Measurements from ENCODE around the gene ARPIN. TPM values are rescaled to one million over a fixed set of nuclear protein-coding genes. Genes with fewer than 3 reads are reported as not detected.

ARPIN gene
- polyA plus RNA-seq, 2 of the 4 experiments (the other 2 are of a cell fraction), result 17.2 to 20.3 TPM

DNA sequence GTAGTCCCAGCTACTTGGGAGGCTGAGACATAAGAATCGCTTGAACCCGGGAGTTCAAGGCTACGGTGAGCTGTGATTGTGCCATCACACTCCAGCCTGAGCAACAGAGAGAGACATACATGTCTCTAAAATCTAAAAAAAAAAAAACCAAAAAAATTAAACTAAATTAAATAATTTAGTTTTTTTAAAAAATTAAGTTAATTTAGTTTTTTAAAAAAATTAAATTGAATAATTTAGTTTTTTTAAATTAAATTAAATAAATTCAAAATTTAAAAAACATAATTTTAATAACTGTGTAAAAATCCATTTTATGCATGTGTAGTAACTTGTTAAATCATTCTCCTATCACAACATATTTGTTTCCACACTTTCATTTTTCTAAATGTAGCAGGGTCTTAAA is 20.1 kb upstream of the ARPIN start:
- Histone ChIP-seq H3K4me1 (no peaks in the 10 kb centered on the region), H3K4me3 (no peak overlapping the region), H3K4me2 (no peak overlapping the region), H3K27ac (no peak overlapping the region), H3K9me3 (no peaks in the 10 kb centered on the region)
- 84% methylated on average over 3 of the region's 3 CpGs for WGBS (ENCODE audit: missing lambda C conversion rate)
- CTCF ChIA-PET, result interaction anchor here (1.2 kb wide), 3 partner anchors 11 to 192 kb away, joined by 3 read pairs; no protein-coding TSS in a partner anchor
- ATAC-seq (no peak), FAIRE-seq (no peak), DNase-seq (ENCODE audit: low read depth in 1 of 2, low spot score in 1 of 2) (no peak)
- TF ChIP-seq CBX2 (IDR thresholded peaks at IDR 0.05; ENCODE audit: borderline replicate concordance, low read depth), result no peak
- TF ChIP-seq, protein P1, sequence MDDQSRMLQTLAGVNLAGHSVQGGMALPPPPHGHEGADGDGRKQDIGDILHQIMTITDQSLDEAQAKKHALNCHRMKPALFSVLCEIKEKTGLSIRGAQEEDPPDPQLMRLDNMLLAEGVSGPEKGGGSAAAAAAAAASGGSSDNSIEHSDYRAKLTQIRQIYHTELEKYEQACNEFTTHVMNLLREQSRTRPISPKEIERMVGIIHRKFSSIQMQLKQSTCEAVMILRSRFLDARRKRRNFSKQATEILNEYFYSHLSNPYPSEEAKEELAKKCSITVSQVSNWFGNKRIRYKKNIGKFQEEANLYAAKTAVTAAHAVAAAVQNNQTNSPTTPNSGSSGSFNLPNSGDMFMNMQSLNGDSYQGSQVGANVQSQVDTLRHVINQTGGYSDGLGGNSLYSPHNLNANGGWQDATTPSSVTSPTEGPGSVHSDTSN (IDR thresholded peaks at IDR 0.05), result no peak
- TF ChIP-seq CEBPB (IDR thresholded peaks at IDR 0.05), result no peak
- POLR2A ChIA-PET, result no interaction called here

DNA sequence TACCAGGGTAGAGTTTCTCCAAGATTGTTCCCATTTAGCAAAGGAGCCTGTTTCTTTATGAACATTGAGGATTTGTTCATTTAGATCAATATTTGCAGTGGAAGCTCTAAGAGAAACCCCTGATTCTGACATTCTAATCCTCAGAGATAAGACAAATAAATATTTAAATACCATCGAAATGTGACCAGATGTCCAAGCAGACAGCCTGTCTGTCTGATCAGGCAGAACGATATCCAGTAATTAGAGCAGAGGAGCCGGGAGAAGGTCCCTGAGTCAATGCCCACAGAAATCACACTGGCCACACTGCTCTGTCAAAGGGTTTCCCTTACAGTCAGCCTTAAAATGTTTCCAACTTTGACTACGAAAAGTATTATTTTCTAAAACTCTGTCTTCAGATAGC is 15.7 kb upstream of the ARPIN start:
- Histone ChIP-seq H3K9me3 (no peaks in the 10 kb centered on the region), H3K27ac (no peak overlapping the region), H3K4me1 (no peaks in the 10 kb centered on the region), H3K4me2 (no peak overlapping the region), H3K4me3 (no peak overlapping the region)
- no peak for DNase-seq (ENCODE audit: low read depth in 1 of 2, low spot score in 1 of 2)
- FAIRE-seq, result no peak
- POLR2A ChIA-PET, result no interaction called here
- no peak for ATAC-seq
- TF ChIP-seq HOXB13 (CRISPR knock-in tag; IDR thresholded peaks at IDR 0.05; ENCODE audit: low read depth) (no peak), POLR2A (IDR thresholded peaks at IDR 0.05; ENCODE audit: low read length) (no peak), NR3C1 (IDR thresholded peaks at IDR 0.05) (no peak), MYC (IDR thresholded peaks at IDR 0.05; ENCODE audit: borderline replicate concordance, low read length) (no peak), BHLHE40 (IDR thresholded peaks at IDR 0.05; ENCODE audit: low read depth, low read length) (no peak), TP53 (CRISPR knock-in tag; IDR thresholded peaks at IDR 0.05) (no peak), CHD2 (IDR thresholded peaks at IDR 0.05; ENCODE audit: low read length, partially characterized antibody) (no peak), JUN (IDR thresholded peaks at IDR 0.05) (no peak)
- TF ChIP-seq, protein P2, sequence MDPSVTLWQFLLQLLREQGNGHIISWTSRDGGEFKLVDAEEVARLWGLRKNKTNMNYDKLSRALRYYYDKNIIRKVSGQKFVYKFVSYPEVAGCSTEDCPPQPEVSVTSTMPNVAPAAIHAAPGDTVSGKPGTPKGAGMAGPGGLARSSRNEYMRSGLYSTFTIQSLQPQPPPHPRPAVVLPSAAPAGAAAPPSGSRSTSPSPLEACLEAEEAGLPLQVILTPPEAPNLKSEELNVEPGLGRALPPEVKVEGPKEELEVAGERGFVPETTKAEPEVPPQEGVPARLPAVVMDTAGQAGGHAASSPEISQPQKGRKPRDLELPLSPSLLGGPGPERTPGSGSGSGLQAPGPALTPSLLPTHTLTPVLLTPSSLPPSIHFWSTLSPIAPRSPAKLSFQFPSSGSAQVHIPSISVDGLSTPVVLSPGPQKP (IDR thresholded peaks at IDR 0.05; ENCODE audit: low read depth, low read length), result no peak
- TF ChIP-seq, protein P3, sequence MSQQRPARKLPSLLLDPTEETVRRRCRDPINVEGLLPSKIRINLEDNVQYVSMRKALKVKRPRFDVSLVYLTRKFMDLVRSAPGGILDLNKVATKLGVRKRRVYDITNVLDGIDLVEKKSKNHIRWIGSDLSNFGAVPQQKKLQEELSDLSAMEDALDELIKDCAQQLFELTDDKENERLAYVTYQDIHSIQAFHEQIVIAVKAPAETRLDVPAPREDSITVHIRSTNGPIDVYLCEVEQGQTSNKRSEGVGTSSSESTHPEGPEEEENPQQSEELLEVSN (IDR thresholded peaks at IDR 0.05; ENCODE audit: borderline replicate concordance, low read depth), result no peak
- CTCF ChIA-PET, result interaction anchor here (1.0 kb wide), 1 partner anchor 158 kb away, joined by 3 read pairs; no protein-coding TSS in a partner anchor
- 55% methylated on average over 4 of the region's 4 CpGs for WGBS (ENCODE audit: missing lambda C conversion rate)

DNA sequence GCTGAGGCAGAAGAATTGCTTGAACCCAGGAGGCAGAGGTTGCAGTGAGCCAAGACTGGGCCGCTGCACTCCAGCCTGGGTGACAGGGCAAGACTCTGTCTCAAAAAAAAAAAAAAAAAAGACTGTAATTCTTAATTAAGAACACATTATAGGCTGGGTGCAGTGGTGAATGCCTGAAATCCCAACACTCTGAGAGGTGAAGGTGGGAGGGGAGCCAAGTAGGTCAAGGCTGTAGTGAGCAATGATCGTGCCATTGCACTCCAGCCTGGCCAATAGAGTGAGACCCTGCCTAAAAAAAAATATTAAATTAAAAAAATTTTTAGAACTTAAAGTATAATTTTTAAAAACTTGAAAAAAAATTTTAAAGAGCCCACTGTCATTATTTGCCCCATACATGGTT is 13.4 kb upstream of the ARPIN start:
- CTCF ChIA-PET, result interaction anchor here (0.6 kb wide), 2 partner anchors 43 to 220 kb away, joined by 3 read pairs; no protein-coding TSS in a partner anchor
- no peak for FAIRE-seq
- POLR2A ChIA-PET, result no interaction called here

More for the DNA sequence above, 13.4 kb upstream of the ARPIN start:
- Histone ChIP-seq H3K4me3 (no peak overlapping the region), H3K9me3 (no peaks in the 10 kb centered on the region), H3K4me1 (no peaks in the 10 kb centered on the region), H3K4me2 (no peak overlapping the region), H3K27ac (no peak overlapping the region)
- no peak for TF ChIP-seq CBX8 (IDR thresholded peaks at IDR 0.05)
- TF ChIP-seq, protein P4, sequence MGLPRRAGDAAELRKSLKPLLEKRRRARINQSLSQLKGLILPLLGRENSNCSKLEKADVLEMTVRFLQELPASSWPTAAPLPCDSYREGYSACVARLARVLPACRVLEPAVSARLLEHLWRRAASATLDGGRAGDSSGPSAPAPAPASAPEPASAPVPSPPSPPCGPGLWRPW (IDR thresholded peaks at IDR 0.05), result no peak
- TF ChIP-seq RNF2 (IDR thresholded peaks at IDR 0.05; ENCODE audit: borderline replicate concordance, low read depth), result no peak
- TF ChIP-seq, protein P5, sequence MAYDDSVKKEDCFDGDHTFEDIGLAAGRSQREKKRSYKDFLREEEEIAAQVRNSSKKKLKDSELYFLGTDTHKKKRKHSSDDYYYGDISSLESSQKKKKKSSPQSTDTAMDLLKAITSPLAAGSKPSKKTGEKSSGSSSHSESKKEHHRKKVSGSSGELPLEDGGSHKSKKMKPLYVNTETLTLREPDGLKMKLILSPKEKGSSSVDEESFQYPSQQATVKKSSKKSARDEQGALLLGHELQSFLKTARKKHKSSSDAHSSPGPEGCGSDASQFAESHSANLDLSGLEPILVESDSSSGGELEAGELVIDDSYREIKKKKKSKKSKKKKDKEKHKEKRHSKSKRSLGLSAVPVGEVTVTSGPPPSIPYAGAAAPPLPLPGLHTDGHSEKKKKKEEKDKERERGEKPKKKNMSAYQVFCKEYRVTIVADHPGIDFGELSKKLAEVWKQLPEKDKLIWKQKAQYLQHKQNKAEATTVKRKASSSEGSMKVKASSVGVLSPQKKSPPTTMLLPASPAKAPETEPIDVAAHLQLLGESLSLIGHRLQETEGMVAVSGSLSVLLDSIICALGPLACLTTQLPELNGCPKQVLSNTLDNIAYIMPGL (CRISPR knock-in tag; IDR thresholded peaks at IDR 0.05; ENCODE audit: borderline replicate concordance), result no peak
- TF ChIP-seq, protein P6, sequence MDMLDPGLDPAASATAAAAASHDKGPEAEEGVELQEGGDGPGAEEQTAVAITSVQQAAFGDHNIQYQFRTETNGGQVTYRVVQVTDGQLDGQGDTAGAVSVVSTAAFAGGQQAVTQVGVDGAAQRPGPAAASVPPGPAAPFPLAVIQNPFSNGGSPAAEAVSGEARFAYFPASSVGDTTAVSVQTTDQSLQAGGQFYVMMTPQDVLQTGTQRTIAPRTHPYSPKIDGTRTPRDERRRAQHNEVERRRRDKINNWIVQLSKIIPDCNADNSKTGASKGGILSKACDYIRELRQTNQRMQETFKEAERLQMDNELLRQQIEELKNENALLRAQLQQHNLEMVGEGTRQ (IDR thresholded peaks at IDR 0.05), result no peak
- ATAC-seq (no peak), DNase-seq (ENCODE audit: low read depth in 1 of 2, low spot score in 1 of 2) (no peak)
- 88% methylated on average over 2 of the region's 2 CpGs for WGBS (ENCODE audit: missing lambda C conversion rate)

All from A549 (cell line).